NT2/D1 (cell line): ENCODE measurements around the gene KCNH3.

Experiments
- DNase-seq: peaks from one replicate; pipeline ENCODE4 v3.0.0-alpha.2; 2011; ENCODE audit warnings: low read depth, low spot score
- H3K27me3 ChIP-seq: 2 replicates; pipeline ENCODE4 v1.6.0; 2011; ENCODE audit warnings: mild to moderate bottlenecking; ENCODE audit not compliant: insufficient read length, insufficient read depth
- H3K36me3 ChIP-seq: 2 replicates; pipeline ENCODE4 v1.6.1; 2011; ENCODE audit warnings: mild to moderate bottlenecking, low read length, mixed read lengths; ENCODE audit not compliant: insufficient read depth, insufficient read length
- H3K4me1 ChIP-seq: 2 replicates; pipeline ENCODE4 v1.5.1; 2011; ENCODE audit not compliant: insufficient read depth, insufficient read length
- H3K4me3 ChIP-seq: 2 replicates; pipeline ENCODE4 v1.5.1; 2011; ENCODE audit warnings: low read depth; ENCODE audit not compliant: insufficient read length
- H3K9ac ChIP-seq: 2 replicates; pipeline ENCODE4 v1.6.0; 2011; ENCODE audit warnings: low read depth; ENCODE audit not compliant: insufficient read length
- H3K9me3 ChIP-seq: 2 replicates; pipeline ENCODE4 v1.5.1; 2011; ENCODE audit warnings: mild to moderate bottlenecking, low read length; ENCODE audit not compliant: insufficient read depth
- SUZ12 ChIP-seq: IDR thresholded peaks from 2 replicates; pipeline ENCODE4 v1.6.1; 2011; ENCODE audit not compliant: insufficient read length, insufficient read depth; ENCODE audit errors: extremely low read depth
- YY1 ChIP-seq: IDR thresholded peaks from 2 replicates; pipeline ENCODE4 v1.6.1; 2011; ENCODE audit not compliant: insufficient read length, insufficient read depth
- ZNF274 ChIP-seq: IDR thresholded peaks from 2 replicates; pipeline ENCODE4 v1.6.1; 2011; ENCODE audit warnings: mild to moderate bottlenecking, low read depth, low read length

The KCNH3 gene

GRCh38 chr12:49560695-49561094 is 21.9 kb downstream of the KCNH3 start:
- TF ChIP-seq SUZ12, result no peak
- TF ChIP-seq ZNF274, result no peak
- no peak for TF ChIP-seq YY1
- Histone ChIP-seq H3K27me3 (no peaks in the 10 kb centered on the region), H3K9me3 (no peaks in the 10 kb centered on the region), H3K4me1 (no peaks in the 10 kb centered on the region), H3K9ac (no peak overlapping the region), H3K36me3 (peaks cover 99% of the 10 kb centered on the region), H3K4me3 (no peak overlapping the region)
- no peak for DNase-seq

GRCh38 chr12:49562233-49562632 is 23.4 kb downstream of the KCNH3 start:
- no peaks in the 10 kb centered on the region for H3K9me3 ChIP-seq
- TF ChIP-seq YY1 (no peak), SUZ12 (no peak), ZNF274 (no peak)
- peaks cover 6% of the 10 kb centered on the region for H3K4me1 ChIP-seq
- no peak overlapping the region for H3K4me3 ChIP-seq
- H3K9ac ChIP-seq, result no peak overlapping the region
- H3K27me3 ChIP-seq, result no peaks in the 10 kb centered on the region
- H3K36me3 ChIP-seq, result peaks cover 96% of the 10 kb centered on the region
- DNase-seq, result no peak

GRCh38 chr12:49562831-49563230 is 24.0 kb downstream of the KCNH3 start:
- no peaks in the 10 kb centered on the region for H3K27me3 ChIP-seq
- peaks cover 90% of the 10 kb centered on the region for H3K36me3 ChIP-seq
- no peak overlapping the region for H3K4me3 ChIP-seq
- peaks cover 6% of the 10 kb centered on the region for H3K4me1 ChIP-seq
- peak overlapping the region; percentile 12 for H3K9ac ChIP-seq
- H3K9me3 ChIP-seq, result no peaks in the 10 kb centered on the region
- DNase-seq, result no peak
- TF ChIP-seq SUZ12 (no peak), ZNF274 (no peak), YY1 (no peak)

- Histone ChIP-seq H3K9me3 (no peaks in the 10 kb centered on the region), H3K27me3 (no peaks in the 10 kb centered on the region), H3K4me1 (peaks cover 6% of the 10 kb centered on the region), H3K4me3 (no peak overlapping the region), H3K9ac (no peak overlapping the region), H3K36me3 (peaks cover 77% of the 10 kb centered on the region)
- no peak for DNase-seq
- TF ChIP-seq SUZ12 (no peak), YY1 (no peak), ZNF274 (no peak)
These were observed 25.3 kb downstream of the KCNH3 start for GRCh38 chr12:49563951-49564685.

- H3K9ac ChIP-seq, result peak overlapping the region; percentile 18
- no peaks in the 10 kb centered on the region for H3K27me3 ChIP-seq
- TF ChIP-seq YY1, result no peak
- H3K4me3 ChIP-seq, result no peak overlapping the region
- DNase-seq, result no peak
- H3K4me1 ChIP-seq, result peaks cover 6% of the 10 kb centered on the region
- no peaks in the 10 kb centered on the region for H3K9me3 ChIP-seq
- H3K36me3 ChIP-seq, result peaks cover 70% of the 10 kb centered on the region
These were observed 26.0 kb downstream of the KCNH3 start for GRCh38 chr12:49564686-49565405.

- TF ChIP-seq ZNF274, result no peak
- TF ChIP-seq SUZ12, result no peak
- no peak for TF ChIP-seq YY1
- Histone ChIP-seq H3K9me3 (no peaks in the 10 kb centered on the region), H3K9ac (peak overlapping the region; percentile 46), H3K4me1 (peaks cover 6% of the 10 kb centered on the region), H3K4me3 (no peak overlapping the region), H3K36me3 (peaks cover 66% of the 10 kb centered on the region), H3K27me3 (no peaks in the 10 kb centered on the region)
- DNase-seq, result no peak
These were observed 26.8 kb downstream of the KCNH3 start for GRCh38 chr12:49565406-49566265.

GRCh38 chr12:49566361-49566760 is 27.5 kb downstream of the KCNH3 start:
- peaks cover 6% of the 10 kb centered on the region for H3K4me1 ChIP-seq
- no peak for DNase-seq
- no peak for TF ChIP-seq YY1
- no peak for TF ChIP-seq ZNF274
- TF ChIP-seq SUZ12, result no peak
- H3K27me3 ChIP-seq, result no peaks in the 10 kb centered on the region
- H3K9ac ChIP-seq, result peak overlapping the region; percentile 91
- no peak overlapping the region for H3K4me3 ChIP-seq
- H3K36me3 ChIP-seq, result peaks cover 65% of the 10 kb centered on the region
- H3K9me3 ChIP-seq, result no peaks in the 10 kb centered on the region
